AG10803 (cell line): Measurements from ENCODE around the gene RGS8.

Experiments
- DNase-seq: peaks from one replicate; pipeline ENCODE4 v3.0.0; 2010; ENCODE audit warnings: low read depth
- H3K4me3 ChIP-seq: 2 replicates; pipeline ENCODE4 v1.5.1; 2011; ENCODE audit warnings: mild to moderate bottlenecking, low read length, control low read depth
- CTCF ChIP-seq: conservative IDR thresholded peaks from 2 replicates; pipeline ENCODE4 v1.5.1; 2011; ENCODE audit warnings: mild to moderate bottlenecking, low read length, control low read depth, inconsistent platforms

Gene RGS8

GRCh38 chr1:182687361-182687760 is 3.0 kb upstream of the RGS8 start:
- no peak overlapping the region for H3K4me3 ChIP-seq
- DNase-seq = no peak
- no peak for TF ChIP-seq CTCF

- H3K4me3 ChIP-seq = no peak overlapping the region
- no peak for DNase-seq
- TF ChIP-seq CTCF = no peak
Measured at GRCh38 chr1:182686446-182686845, 2.1 kb upstream of the RGS8 start.

- no peak for DNase-seq
- H3K4me3 ChIP-seq = no peak overlapping the region
- TF ChIP-seq CTCF = no peak
Measured at GRCh38 chr1:182685215-182685614, 828 bp upstream of the RGS8 start.

- DNase-seq = no peak
Measured at GRCh38 chr1:182682898-182683501, 1.4 kb downstream of the RGS8 start.

GRCh38 chr1:182682406-182682805 is 2.0 kb downstream of the RGS8 start:
- H3K4me3 ChIP-seq = no peak overlapping the region
- no peak for TF ChIP-seq CTCF
- DNase-seq = no peak

More at GRCh38 chr1:182682898-182683501, 1.4 kb downstream of the RGS8 start:
- H3K4me3 ChIP-seq = no peak overlapping the region
- TF ChIP-seq CTCF = no peak

- no peak overlapping the region for H3K4me3 ChIP-seq
Measured at GRCh38 chr1:182681568-182681912, 2.8 kb downstream of the RGS8 start.

More at GRCh38 chr1:182681568-182681912, 2.8 kb downstream of the RGS8 start:
- no peak for TF ChIP-seq CTCF
- no peak for DNase-seq
